ENCODE data around the gene PDZD4.

PDZD4 gene

DNA sequence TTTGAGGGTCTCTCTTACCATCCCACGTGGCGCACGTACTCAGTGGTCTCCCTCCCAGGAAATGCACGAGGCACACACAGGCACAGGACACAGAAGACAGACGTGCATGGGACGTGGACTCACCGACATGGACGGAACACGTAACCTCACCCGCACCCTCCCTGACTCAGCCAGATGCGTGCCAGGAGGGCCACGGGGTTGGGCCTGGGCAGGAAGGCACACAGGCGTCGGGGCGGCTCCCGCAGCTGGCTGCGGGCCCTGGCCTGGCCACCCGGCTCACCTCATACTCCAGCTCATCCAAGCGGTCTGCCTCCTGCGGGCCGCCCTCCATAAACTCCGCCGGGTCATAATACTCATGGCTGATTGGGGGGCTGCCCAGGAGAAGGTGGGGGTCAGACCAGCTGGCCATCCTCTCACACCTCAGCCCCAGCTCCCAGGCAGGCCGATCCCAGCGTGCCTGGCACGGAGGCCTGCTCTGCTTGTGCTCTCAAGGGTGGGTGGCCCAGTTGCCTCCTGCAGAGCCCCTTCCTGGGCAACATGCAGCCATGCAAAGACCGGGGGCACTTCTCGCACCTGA lies 23.3 kb downstream of the PDZD4 start:
- TF ChIP-seq CEBPB (IDR thresholded peaks at IDR 0.05) = no peak
- no peak for TF ChIP-seq ZBTB7A (IDR thresholded peaks at IDR 0.05; ENCODE audit: low read depth)
- no peak for TF ChIP-seq FOXM1 (IDR thresholded peaks at IDR 0.05; ENCODE audit: borderline replicate concordance, low read depth)
- no peak for TF ChIP-seq CREB1 (IDR thresholded peaks at IDR 0.05; ENCODE audit: low read depth)
- TF ChIP-seq TCF12 (IDR thresholded peaks at IDR 0.05; ENCODE audit: low read depth) = no peak
- TF ChIP-seq, protein P1, sequence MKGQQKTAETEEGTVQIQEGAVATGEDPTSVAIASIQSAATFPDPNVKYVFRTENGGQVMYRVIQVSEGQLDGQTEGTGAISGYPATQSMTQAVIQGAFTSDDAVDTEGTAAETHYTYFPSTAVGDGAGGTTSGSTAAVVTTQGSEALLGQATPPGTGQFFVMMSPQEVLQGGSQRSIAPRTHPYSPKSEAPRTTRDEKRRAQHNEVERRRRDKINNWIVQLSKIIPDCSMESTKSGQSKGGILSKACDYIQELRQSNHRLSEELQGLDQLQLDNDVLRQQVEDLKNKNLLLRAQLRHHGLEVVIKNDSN (IDR thresholded peaks at IDR 0.05) = no peak
- no peak for TF ChIP-seq EGR1 (IDR thresholded peaks at IDR 0.05)
- TF ChIP-seq, protein P2, sequence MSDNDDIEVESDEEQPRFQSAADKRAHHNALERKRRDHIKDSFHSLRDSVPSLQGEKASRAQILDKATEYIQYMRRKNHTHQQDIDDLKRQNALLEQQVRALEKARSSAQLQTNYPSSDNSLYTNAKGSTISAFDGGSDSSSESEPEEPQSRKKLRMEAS (IDR thresholded peaks at IDR 0.05) = no peak
- no peak for TF ChIP-seq NFIC (IDR thresholded peaks at IDR 0.05)
- no peak for TF ChIP-seq YY1 (IDR thresholded peaks at IDR 0.05; ENCODE audit: low read depth)
- no peak for TF ChIP-seq RAD21 (IDR thresholded peaks at IDR 0.05; ENCODE audit: low read depth)
- no peak for TF ChIP-seq TEAD4 (IDR thresholded peaks at IDR 0.05)
- no peak for TF ChIP-seq EP300 (IDR thresholded peaks at IDR 0.05; ENCODE audit: borderline replicate concordance)
- no peak for TF ChIP-seq TAF1 (IDR thresholded peaks at IDR 0.05; ENCODE audit: low read depth)

DNA sequence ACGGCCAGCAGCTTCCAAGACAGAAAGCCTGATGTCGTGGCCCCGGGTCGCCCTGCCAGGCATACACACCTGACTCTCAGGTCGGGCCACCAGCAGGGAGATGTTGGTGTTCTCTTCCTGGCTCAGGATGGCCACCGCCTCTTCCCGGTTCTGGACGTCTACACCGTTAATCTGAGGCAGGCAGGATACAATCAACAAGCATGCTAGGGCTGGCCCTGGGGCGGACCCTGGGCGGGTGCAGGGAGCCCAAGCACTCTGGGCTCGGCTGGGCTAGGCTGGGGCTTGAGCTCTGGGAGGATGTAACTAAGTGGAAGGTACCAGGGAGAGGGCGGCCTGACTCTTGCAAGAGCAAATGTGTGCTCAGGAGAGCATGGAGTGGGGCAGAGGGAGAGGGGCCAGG lies 24.9 kb downstream of the PDZD4 start:
- TF ChIP-seq TEAD4 (IDR thresholded peaks at IDR 0.05) (no peak), ZBTB7A (IDR thresholded peaks at IDR 0.05; ENCODE audit: low read depth) (no peak), RAD21 (IDR thresholded peaks at IDR 0.05; ENCODE audit: low read depth) (no peak), EGR1 (IDR thresholded peaks at IDR 0.05) (no peak), CREB1 (IDR thresholded peaks at IDR 0.05; ENCODE audit: low read depth) (no peak), EP300 (IDR thresholded peaks at IDR 0.05; ENCODE audit: borderline replicate concordance) (no peak), FOXM1 (IDR thresholded peaks at IDR 0.05; ENCODE audit: borderline replicate concordance, low read depth) (no peak), TAF1 (IDR thresholded peaks at IDR 0.05; ENCODE audit: low read depth) (no peak), TCF12 (IDR thresholded peaks at IDR 0.05; ENCODE audit: low read depth) (no peak), YY1 (IDR thresholded peaks at IDR 0.05; ENCODE audit: low read depth) (no peak), CEBPB (IDR thresholded peaks at IDR 0.05) (no peak), NFIC (IDR thresholded peaks at IDR 0.05) (no peak)
- TF ChIP-seq, protein P1 (IDR thresholded peaks at IDR 0.05) = no peak
- TF ChIP-seq, protein P3, sequence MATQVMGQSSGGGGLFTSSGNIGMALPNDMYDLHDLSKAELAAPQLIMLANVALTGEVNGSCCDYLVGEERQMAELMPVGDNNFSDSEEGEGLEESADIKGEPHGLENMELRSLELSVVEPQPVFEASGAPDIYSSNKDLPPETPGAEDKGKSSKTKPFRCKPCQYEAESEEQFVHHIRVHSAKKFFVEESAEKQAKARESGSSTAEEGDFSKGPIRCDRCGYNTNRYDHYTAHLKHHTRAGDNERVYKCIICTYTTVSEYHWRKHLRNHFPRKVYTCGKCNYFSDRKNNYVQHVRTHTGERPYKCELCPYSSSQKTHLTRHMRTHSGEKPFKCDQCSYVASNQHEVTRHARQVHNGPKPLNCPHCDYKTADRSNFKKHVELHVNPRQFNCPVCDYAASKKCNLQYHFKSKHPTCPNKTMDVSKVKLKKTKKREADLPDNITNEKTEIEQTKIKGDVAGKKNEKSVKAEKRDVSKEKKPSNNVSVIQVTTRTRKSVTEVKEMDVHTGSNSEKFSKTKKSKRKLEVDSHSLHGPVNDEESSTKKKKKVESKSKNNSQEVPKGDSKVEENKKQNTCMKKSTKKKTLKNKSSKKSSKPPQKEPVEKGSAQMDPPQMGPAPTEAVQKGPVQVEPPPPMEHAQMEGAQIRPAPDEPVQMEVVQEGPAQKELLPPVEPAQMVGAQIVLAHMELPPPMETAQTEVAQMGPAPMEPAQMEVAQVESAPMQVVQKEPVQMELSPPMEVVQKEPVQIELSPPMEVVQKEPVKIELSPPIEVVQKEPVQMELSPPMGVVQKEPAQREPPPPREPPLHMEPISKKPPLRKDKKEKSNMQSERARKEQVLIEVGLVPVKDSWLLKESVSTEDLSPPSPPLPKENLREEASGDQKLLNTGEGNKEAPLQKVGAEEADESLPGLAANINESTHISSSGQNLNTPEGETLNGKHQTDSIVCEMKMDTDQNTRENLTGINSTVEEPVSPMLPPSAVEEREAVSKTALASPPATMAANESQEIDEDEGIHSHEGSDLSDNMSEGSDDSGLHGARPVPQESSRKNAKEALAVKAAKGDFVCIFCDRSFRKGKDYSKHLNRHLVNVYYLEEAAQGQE (IDR thresholded peaks at IDR 0.05; ENCODE audit: low read depth) = no peak
- TF ChIP-seq, protein P2 (IDR thresholded peaks at IDR 0.05) = no peak

DNA sequence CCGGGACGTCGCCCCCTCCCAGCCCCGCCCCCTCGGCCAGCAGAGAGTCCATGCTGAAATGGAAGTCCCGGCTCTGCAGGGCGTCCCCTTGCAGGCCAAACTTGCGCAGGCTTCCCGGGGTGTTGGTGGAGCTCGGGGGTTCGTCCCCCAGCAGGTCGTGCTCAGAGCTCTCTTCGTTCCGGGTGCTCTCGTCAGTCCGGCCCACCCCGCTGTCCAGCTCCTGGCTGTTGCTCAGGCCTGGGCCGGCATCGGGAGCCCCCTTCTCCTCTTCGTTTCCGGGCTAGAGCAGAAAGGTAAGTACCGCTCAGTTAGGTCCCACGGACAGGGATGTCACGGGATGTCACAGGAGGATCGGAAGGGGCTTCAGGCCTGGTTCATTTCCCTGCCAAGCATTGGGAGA lies 25.7 kb downstream of the PDZD4 start:
- TF ChIP-seq TCF12 (IDR thresholded peaks at IDR 0.05; ENCODE audit: low read depth) = no peak
- TF ChIP-seq TAF1 (IDR thresholded peaks at IDR 0.05; ENCODE audit: low read depth) = no peak
- TF ChIP-seq, protein P1 (IDR thresholded peaks at IDR 0.05) = no peak
- TF ChIP-seq RAD21 (IDR thresholded peaks at IDR 0.05; ENCODE audit: low read depth) = no peak
- TF ChIP-seq, protein P3 (IDR thresholded peaks at IDR 0.05; ENCODE audit: low read depth) = no peak
- TF ChIP-seq CREB1 (IDR thresholded peaks at IDR 0.05; ENCODE audit: low read depth) = no peak
- TF ChIP-seq FOXM1 (IDR thresholded peaks at IDR 0.05; ENCODE audit: borderline replicate concordance, low read depth) = no peak
- TF ChIP-seq NFIC (IDR thresholded peaks at IDR 0.05) = no peak
- TF ChIP-seq, protein P2 (IDR thresholded peaks at IDR 0.05) = no peak
- TF ChIP-seq EGR1 (IDR thresholded peaks at IDR 0.05) = no peak
- no peak for TF ChIP-seq TEAD4 (IDR thresholded peaks at IDR 0.05)
- no peak for TF ChIP-seq CEBPB (IDR thresholded peaks at IDR 0.05)
- no peak for TF ChIP-seq YY1 (IDR thresholded peaks at IDR 0.05; ENCODE audit: low read depth)
- TF ChIP-seq ZBTB7A (IDR thresholded peaks at IDR 0.05; ENCODE audit: low read depth) = no peak
- no peak for TF ChIP-seq EP300 (IDR thresholded peaks at IDR 0.05; ENCODE audit: borderline replicate concordance)

DNA sequence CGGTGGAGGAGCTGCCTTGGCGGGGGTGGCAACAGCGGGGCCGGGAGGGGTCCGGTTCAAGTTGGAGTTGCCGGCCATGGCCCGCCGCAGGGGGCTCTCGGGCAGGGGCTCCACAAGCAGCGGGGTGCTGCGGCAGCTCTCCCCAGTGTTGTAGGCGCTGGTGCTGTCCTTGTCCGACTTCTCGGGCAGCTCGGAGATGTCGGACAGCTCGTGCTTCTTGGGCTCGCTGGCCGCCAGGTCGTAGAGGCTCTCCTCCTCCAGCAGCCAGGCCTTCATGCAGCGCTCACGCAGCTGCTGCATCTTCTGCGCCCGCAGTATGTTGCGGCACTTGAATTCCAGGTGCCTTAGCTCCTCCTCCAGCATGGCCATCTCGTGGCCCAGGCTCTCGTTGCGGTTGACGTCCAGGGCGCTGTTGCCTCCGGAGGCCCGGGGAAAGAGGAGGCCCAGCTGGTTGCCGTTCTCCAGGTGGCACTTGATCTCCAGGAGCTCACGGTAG lies 26.2 kb downstream of the PDZD4 start:
- TF ChIP-seq TCF12 (IDR thresholded peaks at IDR 0.05; ENCODE audit: low read depth) (no peak), CREB1 (IDR thresholded peaks at IDR 0.05; ENCODE audit: low read depth) (no peak)

Measured in Ishikawa (cell line).